Daoy (cell line): ENCODE measurements around the gene DAAM2. TPM values are rescaled to one million over a fixed set of nuclear protein-coding genes. Genes with fewer than 3 reads are reported as not detected.

ENCODE experiments used
- DNase-seq: peaks from one replicate; pipeline ENCODE4 v3.0.0-alpha.2; 2015; ENCODE audit warnings: low read depth
- total RNA-seq: library from RNA; depleted of rRNA; stranded (reverse); fragments of >200 nt; shearing (Covaris generic); gene quantifications from 2 replicates; pipeline ENCODE4 v1.2.3, GENCODE V29; 2014; rRNA removed

DAAM2 gene
- total RNA-seq, 1 experiment from 2014 or later, result 2.1 TPM

- DNase-seq, result no peak
Observed at GRCh38 chr6:39953076-39953618, 161.0 kb downstream of the DAAM2 start.

Other genes with a start within 250 kb of the DAAM2 start
- gene KIF6, start 67.0 kb upstream of the DAAM2 start, total RNA-seq, result 0.11 and 4.7 TPM in 2 replicates
- gene MOCS1, start 142.1 kb downstream of the DAAM2 start, total RNA-seq, result 8.8 and 13.2 TPM in 2 replicates